GM12891 (cell line): ENCODE measurements around the gene ARHGEF7.
A peak's percentile ranks its signal among the peaks of the same experiment; 100 is the strongest.
"Not testable (repeated sequence)": the region's sequence is repeated elsewhere in the genome, so short reads cannot be mapped to it uniquely, and the experiment has no call there.

ENCODE experiments used
- POLR2A ChIP-seq: IDR thresholded peaks from 2 replicates; pipeline ENCODE4 v1.6.1; 2011; ENCODE audit warnings: low read depth, low read length, control low read depth
- POLR2AphosphoS5 ChIP-seq: IDR thresholded peaks from 2 replicates; pipeline ENCODE4 v1.6.1; 2011; ENCODE audit warnings: low read depth, low read length, control low read depth
- SPI1 ChIP-seq: IDR thresholded peaks from 2 replicates; pipeline ENCODE4 v1.6.1; 2011; ENCODE audit warnings: low read depth, low read length, control low read depth

GRCh38 chr13:111189516-111189915, 74.4 kb downstream of the ARHGEF7 start:
- TF ChIP-seq POLR2AphosphoS5, SPI1: not testable (repeated sequence)
- peak; percentile 12; the same call in 1 of the 2 replicates for TF ChIP-seq POLR2A
